Small intestine (tissue), 7 donors: ENCODE measurements around the gene LRIT2. TPM values are rescaled to one million over a fixed set of nuclear protein-coding genes. Genes with fewer than 3 reads are reported as not detected.

Source experiments
- DNase-seq, 2 donors: peaks; one replicate each; pipeline versions ENCODE4 v3.0.0 to v3.0.0-alpha.2; 2013
- FAIRE-seq: peaks from 2 replicates; lab custom pipeline; 2012; peaks lifted over from hg19 to GRCh38; lab: Jason Lieb, UNC
- H3K27ac ChIP-seq, 3 donors: one replicate each; pipeline ENCODE4 v1.5.1; 2013; ENCODE audit warnings: low read length in 2 of 3, mild to moderate bottlenecking in 2 of 3, control low read depth in 1 of 3, inconsistent platforms in 1 of 3, low read depth in 1 of 3, moderate library complexity in 1 of 3
- H3K27me3 ChIP-seq, 3 donors: one replicate each; pipeline ENCODE4 v1.6.1; 2013; ENCODE audit warnings: low read length in 3 of 3, inconsistent platforms in 1 of 3; ENCODE audit not compliant: control insufficient read depth in 3 of 3, insufficient read depth in 3 of 3
- H3K36me3 ChIP-seq, 3 donors: one replicate each; pipeline ENCODE4 v1.6.1; 2013; ENCODE audit warnings: low read length in 3 of 3, inconsistent platforms in 1 of 3, low read depth in 1 of 3, mild to moderate bottlenecking in 1 of 3, moderate library complexity in 1 of 3; ENCODE audit not compliant: control insufficient read depth in 3 of 3, insufficient read depth in 2 of 3
- H3K4me1 ChIP-seq, 3 donors: one replicate each; pipeline ENCODE4 v1.6.1; 2013; ENCODE audit warnings: low read length in 2 of 3, inconsistent platforms in 1 of 3, low read depth in 1 of 3, mild to moderate bottlenecking in 1 of 3, moderate library complexity in 1 of 3; ENCODE audit not compliant: control insufficient read depth in 3 of 3, insufficient read depth in 2 of 3
- H3K4me3 ChIP-seq, 3 donors: one replicate each; pipeline ENCODE4 v1.5.1; 2013; ENCODE audit warnings: low read length in 3 of 3, control low read depth in 1 of 3, inconsistent platforms in 1 of 3, low read depth in 1 of 3, mild to moderate bottlenecking in 1 of 3, moderate library complexity in 1 of 3
- H3K9me3 ChIP-seq, 2 donors: one replicate each; pipeline ENCODE4 v1.6.1; 2013; ENCODE audit warnings: low read depth in 1 of 2, low read length in 1 of 2; ENCODE audit not compliant: control insufficient read depth in 2 of 2, insufficient read depth in 1 of 2
- WGBS, 3 donors: extraction: QIAGEN DNeasy Blood & Tissue Kit; methylation state at CpG; one replicate each; pipeline ENCODE4 v1.1.7; 2013; 5-methylcytosine and 5-hydroxymethylcytosine counted together
- polyA plus RNA-seq, 4 donors: library from polyadenylated mRNA; stranded (reverse) in 3 of 4; unstranded in 1 of 4; fragments of 200-250 nt in 3 of 4; fragments of 120-200 nt in 1 of 4; gene quantifications; one replicate each; pipeline versions ENCODE4 v1.2.1 to v1.2.3, GENCODE V29; 2013
- donor health status: healthy with polysubstance abuse.
- donor health status: control.
- donor health status: control.
- donor health status: Bipolar disorder and iron deficiency.
- donor health status: healthy.

LRIT2 gene
- polyA plus RNA-seq, 4 donors, result 0.25 TPM; not detected in 3

- Histone ChIP-seq H3K4me3 (no peak overlapping the region), H3K9me3 (no peaks in the 10 kb centered on the region), H3K36me3 (no peaks in the 10 kb centered on the region), H3K4me1 (no peaks in the 10 kb centered on the region), H3K27ac (no peak overlapping the region), H3K27me3 (peaks cover 0 to 14% (median 13%) of the 10 kb centered on the region in 3 donors)
- no peak for DNase-seq
- FAIRE-seq, result no peak
- WGBS, 3 donors, result 69 to 78% (median 69%) methylated on average over 4 of the region's 4 CpGs
These were observed 9.8 kb upstream of the LRIT2 start for GRCh38 chr10:84235096-84235495.

- FAIRE-seq (no peak), DNase-seq (no peak)
- no peaks in the 10 kb centered on the region for H3K4me1 ChIP-seq
- H3K36me3 ChIP-seq, result no peaks in the 10 kb centered on the region
- H3K27ac ChIP-seq, result no peak overlapping the region
- no peaks in the 10 kb centered on the region for H3K9me3 ChIP-seq
- peaks cover 0 to 14% (median 13%) of the 10 kb centered on the region in 3 donors for H3K27me3 ChIP-seq
- 80 to 90% (median 86%) methylated on average over 4 of the region's 4 CpGs for WGBS, 3 donors
- H3K4me3 ChIP-seq, result no peak overlapping the region
These were observed 9.1 kb upstream of the LRIT2 start for GRCh38 chr10:84234479-84234878.

GRCh38 chr10:84233940-84234339 lies 8.6 kb upstream of the LRIT2 start:
- Histone ChIP-seq H3K27me3 (peaks cover 0 to 14% (median 13%) of the 10 kb centered on the region in 3 donors), H3K27ac (no peak overlapping the region), H3K36me3 (no peaks in the 10 kb centered on the region), H3K9me3 (no peaks in the 10 kb centered on the region), H3K4me1 (no peaks in the 10 kb centered on the region), H3K4me3 (no peak overlapping the region)
- no peak for DNase-seq
- FAIRE-seq, result no peak
- WGBS, 3 donors, result 86 to 89% (median 88%) methylated on average over 4 of the region's 4 CpGs

DNA sequence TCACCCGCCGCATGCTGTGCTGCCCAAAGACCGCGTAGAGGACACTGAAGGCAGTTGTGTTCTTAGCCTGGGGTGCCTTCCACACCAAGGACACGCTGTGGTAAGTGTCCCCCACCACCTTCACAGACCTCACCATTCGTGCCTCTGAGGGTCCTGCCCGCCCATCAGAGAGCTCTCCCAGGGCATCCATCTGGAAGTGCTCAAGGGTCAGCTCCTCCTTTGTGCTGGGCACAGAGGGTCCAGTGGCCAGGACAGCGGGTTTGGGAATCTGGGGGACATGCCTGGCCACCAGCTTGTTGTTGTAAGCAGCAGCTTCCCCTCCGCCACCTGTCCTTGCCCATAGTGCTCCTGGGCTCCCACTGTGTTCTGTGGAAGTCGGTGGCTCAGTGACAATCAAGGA lies 7.0 kb upstream of the LRIT2 start:
- Histone ChIP-seq H3K36me3 (no peaks in the 10 kb centered on the region), H3K27ac (no peak overlapping the region), H3K27me3 (peaks cover 0 to 11% (median 8%) of the 10 kb centered on the region in 3 donors), H3K4me3 (no peak overlapping the region), H3K4me1 (no peaks in the 10 kb centered on the region), H3K9me3 (no peaks in the 10 kb centered on the region)
- WGBS, 3 donors, result 82 to 89% (median 86%) methylated on average over 10 of the region's 10 CpGs
- no peak for DNase-seq
- no peak for FAIRE-seq

DNA sequence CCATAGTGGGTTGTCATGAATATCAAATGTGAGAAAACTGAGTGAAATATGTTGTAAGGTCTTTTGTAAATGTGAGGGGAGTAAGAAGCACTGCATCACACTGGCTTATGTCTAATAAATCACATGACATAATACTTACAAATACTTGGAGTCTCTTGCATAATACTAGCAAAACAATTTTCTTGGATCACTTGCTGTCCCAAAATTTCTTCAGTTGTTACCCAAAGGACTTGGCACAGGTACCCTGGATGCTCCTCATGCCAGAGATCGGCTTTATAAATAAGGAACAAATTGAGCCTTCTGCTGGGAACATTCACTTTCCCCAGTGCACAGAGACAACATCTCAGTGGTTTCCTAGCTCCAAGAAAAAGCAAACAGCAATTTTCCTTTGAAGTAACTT lies 5.0 kb upstream of the LRIT2 start:
- Histone ChIP-seq H3K9me3 (no peaks in the 10 kb centered on the region), H3K4me1 (no peaks in the 10 kb centered on the region), H3K27ac (no peak overlapping the region), H3K4me3 (no peak overlapping the region), H3K27me3 (peaks cover 0 to 6% (median 5%) of the 10 kb centered on the region in 3 donors), H3K36me3 (no peaks in the 10 kb centered on the region)
- no peak for DNase-seq
- 78 to 92% (median 79%) methylated on average over 1 of the region's 1 CpG for WGBS, 3 donors
- FAIRE-seq, result no peak

GRCh38 chr10:84227810-84228209 lies 2.5 kb upstream of the LRIT2 start:
- no peak overlapping the region for H3K27ac ChIP-seq
- no peaks in the 10 kb centered on the region for H3K36me3 ChIP-seq
- no peaks in the 10 kb centered on the region for H3K4me1 ChIP-seq
- no peaks in the 10 kb centered on the region for H3K9me3 ChIP-seq
- WGBS, 3 donors, result 61 to 74% (median 68%) methylated on average over 4 of the region's 4 CpGs
- no peak for DNase-seq
- H3K27me3 ChIP-seq, result peaks cover 0 to 6% (median 5%) of the 10 kb centered on the region in 3 donors
- no peak overlapping the region for H3K4me3 ChIP-seq
- FAIRE-seq, result no peak

DNA sequence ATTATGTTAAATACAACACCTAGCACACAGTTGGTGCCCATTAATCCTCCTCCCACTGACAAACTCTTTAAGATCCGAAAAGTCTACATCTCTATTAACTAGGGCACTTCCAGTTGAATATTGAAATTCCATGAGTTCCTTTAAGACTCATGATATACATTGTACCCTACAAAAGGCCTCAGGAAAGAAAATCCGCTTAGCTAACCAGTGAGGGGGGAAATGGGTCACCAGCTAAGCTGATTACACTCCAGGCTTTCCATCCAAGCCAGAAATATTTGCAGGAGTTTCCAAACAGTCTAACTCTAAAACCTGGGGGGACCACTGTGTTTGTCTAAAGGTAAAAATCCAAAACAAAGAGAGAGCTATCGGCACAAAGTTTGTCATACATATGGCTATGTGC lies 1.3 kb upstream of the LRIT2 start:
- FAIRE-seq (no peak), DNase-seq (no peak)
- 76 to 79% (median 78%) methylated on average over 3 of the region's 3 CpGs for WGBS, 3 donors
- Histone ChIP-seq H3K36me3 (no peaks in the 10 kb centered on the region), H3K27ac (no peak overlapping the region), H3K27me3 (peaks cover 0 to 3% (median 2%) of the 10 kb centered on the region in 3 donors), H3K4me3 (no peak overlapping the region), H3K4me1 (no peaks in the 10 kb centered on the region), H3K9me3 (no peaks in the 10 kb centered on the region)

GRCh38 chr10:84224411-84225028 lies 824 bp downstream of the LRIT2 start:
- FAIRE-seq, result no peak
- WGBS, 3 donors, result 49 to 64% (median 53%) methylated on average over 6 of the region's 6 CpGs
- DNase-seq, result no peak

GRCh38 chr10:84221916-84222315 lies 3.4 kb downstream of the LRIT2 start:
- no peak for FAIRE-seq
- 80 to 87% (median 80%) methylated on average over 8 of the region's 8 CpGs for WGBS, 3 donors
- H3K4me3 ChIP-seq, result no peak overlapping the region
- H3K27me3 ChIP-seq, result peaks cover 0 to 2% (median 0%) of the 10 kb centered on the region in 3 donors
- no peaks in the 10 kb centered on the region for H3K9me3 ChIP-seq
- no peaks in the 10 kb centered on the region for H3K4me1 ChIP-seq
- no peaks in the 10 kb centered on the region for H3K36me3 ChIP-seq
- H3K27ac ChIP-seq, result no peak overlapping the region
- no peak for DNase-seq

More at GRCh38 chr10:84224411-84225028, 824 bp downstream of the LRIT2 start:
- peaks cover 0 to 2% (median 0%) of the 10 kb centered on the region in 3 donors for H3K27me3 ChIP-seq
- no peaks in the 10 kb centered on the region for H3K9me3 ChIP-seq
- H3K36me3 ChIP-seq, result no peaks in the 10 kb centered on the region
- no peak overlapping the region for H3K27ac ChIP-seq
- no peak overlapping the region for H3K4me3 ChIP-seq
- no peaks in the 10 kb centered on the region for H3K4me1 ChIP-seq
